D721Med (cell line): ENCODE measurements around the gene GDF2.
A peak's percentile ranks its signal among the peaks of the same experiment; 100 is the strongest.

Experiments used
- DNase-seq: peaks from one replicate; pipeline ENCODE4 v3.0.0; 2011; ENCODE audit warnings: low spot score; ENCODE audit not compliant: insufficient read length
- FAIRE-seq: peaks from 2 replicates; lab custom pipeline; 2011; peaks lifted over from hg19 to GRCh38; lab: Jason Lieb, UNC
- CTCF ChIP-seq: IDR thresholded peaks from 2 replicates; pipeline ENCODE4 v1.5.1; 2012; ENCODE audit warnings: mild to moderate bottlenecking, control low read depth; ENCODE audit not compliant: insufficient read depth; ENCODE audit errors: missing control alignments

Gene GDF2

GRCh38 chr10:47369251-47369894 lies 47.1 kb downstream of the GDF2 start:
- DNase-seq = peak; percentile 11
- FAIRE-seq = no peak
- TF ChIP-seq CTCF = no peak

GRCh38 chr10:47370015-47370767 lies 47.9 kb downstream of the GDF2 start:
- no peak for FAIRE-seq
- no peak for TF ChIP-seq CTCF
- DNase-seq = peak; percentile 10

- no peak for FAIRE-seq
- TF ChIP-seq CTCF = no peak
- DNase-seq = peak; percentile 3
Observed at GRCh38 chr10:47370878-47371277, 48.6 kb downstream of the GDF2 start.

GRCh38 chr10:47371629-47372485 lies 49.6 kb downstream of the GDF2 start:
- FAIRE-seq (no peak), DNase-seq (peak; percentile 11)
- no peak for TF ChIP-seq CTCF

GRCh38 chr10:47372726-47373125 lies 50.5 kb downstream of the GDF2 start:
- no peak for TF ChIP-seq CTCF
- DNase-seq = no peak
- FAIRE-seq = no peak

- DNase-seq = no peak
Observed at GRCh38 chr10:47374611-47375536, 52.6 kb downstream of the GDF2 start.

More at GRCh38 chr10:47374611-47375536, 52.6 kb downstream of the GDF2 start:
- no peak for TF ChIP-seq CTCF
- no peak for FAIRE-seq
